Measurements from ENCODE around the gene NCKAP5.

NCKAP5 gene

GRCh38 chr2:133303150-133303549 lies 265.1 kb downstream of the NCKAP5 start:
- Histone ChIP-seq H3K4me3 (ENCODE audit: low read depth, low read length) (no peak overlapping the region), H3K9me3 (no peaks in the 10 kb centered on the region), H3K4me1 (no peaks in the 10 kb centered on the region), H3K36me3 (no peaks in the 10 kb centered on the region), H3K27me3 (no peaks in the 10 kb centered on the region)
- no peak for DNase-seq
- TF ChIP-seq CTCF (IDR thresholded peaks at IDR 0.05; ENCODE audit: low read depth, low read length): no peak

- no peak overlapping the region for H3K4me3 ChIP-seq (ENCODE audit: low read depth, low read length)
- TF ChIP-seq CTCF (IDR thresholded peaks at IDR 0.05; ENCODE audit: low read depth, low read length): no peak
- H3K4me1 ChIP-seq: peaks cover 5% of the 10 kb centered on the region; the same call in 1 of the 2 replicates
- no peaks in the 10 kb centered on the region for H3K27me3 ChIP-seq
- no peak for DNase-seq
- H3K36me3 ChIP-seq: no peaks in the 10 kb centered on the region
- no peaks in the 10 kb centered on the region for H3K9me3 ChIP-seq
Measured at GRCh38 chr2:133296401-133296800, 271.9 kb downstream of the NCKAP5 start.

- peaks cover 5% of the 10 kb centered on the region; the same call in 1 of the 2 replicates for H3K4me1 ChIP-seq
- H3K9me3 ChIP-seq: no peaks in the 10 kb centered on the region
- no peak for DNase-seq
- H3K27me3 ChIP-seq: no peaks in the 10 kb centered on the region
- no peaks in the 10 kb centered on the region for H3K36me3 ChIP-seq
- H3K4me3 ChIP-seq (ENCODE audit: low read depth, low read length): no peak overlapping the region
- TF ChIP-seq CTCF (IDR thresholded peaks at IDR 0.05; ENCODE audit: low read depth, low read length): no peak
Measured at GRCh38 chr2:133293544-133294353, 274.5 kb downstream of the NCKAP5 start.

GRCh38 chr2:133292259-133292658 lies 276.0 kb downstream of the NCKAP5 start:
- H3K27me3 ChIP-seq: no peaks in the 10 kb centered on the region
- no peaks in the 10 kb centered on the region for H3K9me3 ChIP-seq
- no peaks in the 10 kb centered on the region for H3K36me3 ChIP-seq
- H3K4me1 ChIP-seq: peaks cover 5% of the 10 kb centered on the region; the same call in 1 of the 2 replicates
- no peak overlapping the region for H3K4me3 ChIP-seq (ENCODE audit: low read depth, low read length)
- DNase-seq: no peak
- TF ChIP-seq CTCF (IDR thresholded peaks at IDR 0.05; ENCODE audit: low read depth, low read length): no peak

GRCh38 chr2:133287709-133288108 lies 280.6 kb downstream of the NCKAP5 start:
- DNase-seq: no peak
- Histone ChIP-seq H3K36me3 (no peaks in the 10 kb centered on the region), H3K4me1 (no peaks in the 10 kb centered on the region), H3K4me3 (ENCODE audit: low read depth, low read length) (no peak overlapping the region), H3K27me3 (no peaks in the 10 kb centered on the region), H3K9me3 (no peaks in the 10 kb centered on the region)
- TF ChIP-seq CTCF (IDR thresholded peaks at IDR 0.05; ENCODE audit: low read depth, low read length): no peak

- Histone ChIP-seq H3K4me1 (no peaks in the 10 kb centered on the region), H3K4me3 (ENCODE audit: low read depth, low read length) (no peak overlapping the region), H3K9me3 (no peaks in the 10 kb centered on the region), H3K27me3 (no peaks in the 10 kb centered on the region), H3K36me3 (no peaks in the 10 kb centered on the region)
- no peak for DNase-seq
- no peak for TF ChIP-seq CTCF (IDR thresholded peaks at IDR 0.05; ENCODE audit: low read depth, low read length)
Measured at GRCh38 chr2:133286326-133286922, 281.8 kb downstream of the NCKAP5 start.

Measured in BE2C (cell line).